Prostate gland (tissue), 2 donors: Measurements from ENCODE around the gene NKTR.

Experiments used
- CTCF ChIP-seq, 4 experiments: fragments of 200-600 bp in 2 of 4; fragments of 450-650 bp in 2 of 4; sonication (generic) in 2 of 4; IDR thresholded peaks; 1 replicate in 3 of 4; 2 replicates in 1 of 4; pipeline ENCODE4 v1.5.1; 2016 to 2019; ENCODE audit warnings: antibody characterized with exemption in 4 of 4, mild to moderate bottlenecking in 2 of 4, moderate library complexity in 2 of 4
- POLR2A ChIP-seq: fragments of 450-650 bp; IDR thresholded peaks from one replicate; pipeline ENCODE4 v1.6.1; 2016; ENCODE audit warnings: antibody characterized with exemption, mild to moderate bottlenecking
- POLR2AphosphoS5 ChIP-seq: sonication (generic); formaldehyde crosslinking; IDR thresholded peaks from one replicate; pipeline ENCODE4 v1.6.1; 2017; ENCODE audit warnings: antibody characterized with exemption

- TF ChIP-seq POLR2AphosphoS5 (no peak), CTCF (IDR thresholded peaks at IDR 0.05) (no peak), POLR2A (no peak)
Observed at GRCh38 chr3:42664438-42664803, 63.9 kb downstream of the NKTR start.
